ENCODE data around the gene PRAC2.

The PRAC2 gene

GRCh38 chr17:48730240-48730550 lies 7.2 kb downstream of the PRAC2 start:
- in situ Hi-C loops (cut with HindIII; ENCODE audit: low sequenced_read_pairs): no loop called here
- TF ChIP-seq CTCF (IDR thresholded peaks at IDR 0.05; ENCODE audit: low read depth, low read length): no peak

GRCh38 chr17:48731355-48731754 lies 8.4 kb downstream of the PRAC2 start:
- TF ChIP-seq CTCF (IDR thresholded peaks at IDR 0.05; ENCODE audit: low read depth, low read length): no peak
- DNase-seq (ENCODE audit: low read depth, low spot score): no peak
- H3K4me3 ChIP-seq (ENCODE audit: low read depth, low read length): no peak overlapping the region
- in situ Hi-C loops (cut with HindIII; ENCODE audit: low sequenced_read_pairs): no loop called here

More at GRCh38 chr17:48730240-48730550, 7.2 kb downstream of the PRAC2 start:
- no peak for DNase-seq (ENCODE audit: low read depth, low spot score)
- no peak overlapping the region for H3K4me3 ChIP-seq (ENCODE audit: low read depth, low read length)

GRCh38 chr17:48732688-48733629 lies 10.0 kb downstream of the PRAC2 start:
- no peak for DNase-seq (ENCODE audit: low read depth, low spot score)
- H3K4me3 ChIP-seq (ENCODE audit: low read depth, low read length): no peak overlapping the region
- TF ChIP-seq CTCF (IDR thresholded peaks at IDR 0.05; ENCODE audit: low read depth, low read length): no peak
- in situ Hi-C loops (cut with HindIII; ENCODE audit: low sequenced_read_pairs): no loop called here

- no peak overlapping the region for H3K4me3 ChIP-seq (ENCODE audit: low read depth, low read length)
- in situ Hi-C loops (cut with HindIII; ENCODE audit: low sequenced_read_pairs): no loop called here
- no peak for TF ChIP-seq CTCF (IDR thresholded peaks at IDR 0.05; ENCODE audit: low read depth, low read length)
- no peak for DNase-seq (ENCODE audit: low read depth, low spot score)
These were observed 10.8 kb downstream of the PRAC2 start for GRCh38 chr17:48733632-48734328.

- H3K4me3 ChIP-seq (ENCODE audit: low read depth, low read length): no peak overlapping the region
- in situ Hi-C loops (cut with HindIII; ENCODE audit: low sequenced_read_pairs): no loop called here
- DNase-seq (ENCODE audit: low read depth, low spot score): no peak
- TF ChIP-seq CTCF (IDR thresholded peaks at IDR 0.05; ENCODE audit: low read depth, low read length): no peak
These were observed 11.5 kb downstream of the PRAC2 start for GRCh38 chr17:48734333-48735061.

GRCh38 chr17:48735062-48735351 lies 12.0 kb downstream of the PRAC2 start:
- no peak overlapping the region for H3K4me3 ChIP-seq (ENCODE audit: low read depth, low read length)
- TF ChIP-seq CTCF (IDR thresholded peaks at IDR 0.05; ENCODE audit: low read depth, low read length): no peak
- in situ Hi-C loops (cut with HindIII; ENCODE audit: low sequenced_read_pairs): no loop called here
- DNase-seq (ENCODE audit: low read depth, low spot score): no peak

Data from astrocyte of the spinal cord (primary cell).